Left lung (tissue), 10 donors: ENCODE results near the gene LDB2. TPM values are rescaled to one million over a fixed set of nuclear protein-coding genes. Genes with fewer than 3 reads are reported as not detected.

Experiments used
- ATAC-seq: fragments of 200-7000 bp; cut with Tn5 transposase; one replicate; pipeline ENCODE4 v1.9.1; 2020; ENCODE audit warnings: moderate library complexity
- DNase-seq, 4 donors: peaks; one replicate each; pipeline ENCODE4 v3.0.0-alpha.2; 2013 to 2020
- H3K27ac ChIP-seq, 2 donors: fragments of 200-600 bp; sonication (generic) in 1 of 2; one replicate each; pipeline versions ENCODE4 v1.5.0 to v1.8.0; 2020 to 2021
- H3K27me3 ChIP-seq, 2 donors: fragments of 200-600 bp; sonication (generic) in 1 of 2; one replicate each; pipeline versions ENCODE4 v1.5.0 to v1.8.0; 2020 to 2021
- H3K36me3 ChIP-seq, 2 donors: fragments of 200-600 bp; sonication (generic) in 1 of 2; one replicate each; pipeline versions ENCODE4 v1.5.0 to v1.8.0; 2020 to 2021
- H3K4me1 ChIP-seq, 2 donors: fragments of 200-600 bp; one replicate each; pipeline ENCODE4 v1.8.0; 2021
- H3K4me3 ChIP-seq, 2 donors: fragments of 200-600 bp; sonication (generic) in 1 of 2; one replicate each; pipeline versions ENCODE4 v1.5.0 to v1.8.0; 2020 to 2021; ENCODE audit warnings: mild to moderate bottlenecking in 1 of 2
- H3K9me3 ChIP-seq, 2 donors: fragments of 200-600 bp; sonication (generic) in 1 of 2; one replicate each; pipeline versions ENCODE4 v1.5.0 to v1.8.0; 2020 to 2021
- intact Hi-C, 2 donors: fragments of 100-400 bp; cut with DNase I; formaldehyde crosslinking; loops; one replicate each; pipeline versions ENCODE4 v1.11.2 to v1.14.2; 2022
- polyA plus RNA-seq, 6 donors: library from polyadenylated mRNA; unstranded; fragments of 120-200 nt; gene quantifications; one replicate each; pipeline ENCODE4 v1.2.1, GENCODE V29; 2013; ENCODE audit not compliant: insufficient read length in 6 of 6
- total RNA-seq, 2 donors: library from RNA; stranded (reverse); fragmentation: NEBNext Ultra II Directional; extraction: Animal tissue kit (Norgen Biotek cat#: 25700); gene quantifications; one replicate each; pipeline ENCODE4 v1.2.1, GENCODE V29; 2021
- TF ChIP-seq, protein P1 (sequence below), 2 donors: fragments of 200-600 bp; sonication (generic) in 1 of 2; IDR thresholded peaks; one replicate each; pipeline versions ENCODE4 v1.5.0 to v1.8.0; 2021; ENCODE audit warnings: antibody characterized with exemption in 2 of 2
- donor health status: DM: no; HTN: yes; CAD: no.
- donor health status: DM: no; HTN: no; CAD: no.

LDB2 gene
- total and polyA plus RNA-seq, 8 donors = 37.7 to 97.0 (median 78.5) TPM

GRCh38 chr4:16887887-16888286 is 10.6 kb downstream of the LDB2 start:
- Histone ChIP-seq H3K4me3 (no peak overlapping the region), H3K27ac (no peak overlapping the region), H3K27me3 (no peaks in the 10 kb centered on the region), H3K9me3 (no peaks in the 10 kb centered on the region), H3K36me3 (no peaks in the 10 kb centered on the region), H3K4me1 (peaks cover 0 to 13% of the 10 kb centered on the region in 2 donors)
- ATAC-seq (no peak), DNase-seq (no peak)
- TF ChIP-seq, protein P1, sequence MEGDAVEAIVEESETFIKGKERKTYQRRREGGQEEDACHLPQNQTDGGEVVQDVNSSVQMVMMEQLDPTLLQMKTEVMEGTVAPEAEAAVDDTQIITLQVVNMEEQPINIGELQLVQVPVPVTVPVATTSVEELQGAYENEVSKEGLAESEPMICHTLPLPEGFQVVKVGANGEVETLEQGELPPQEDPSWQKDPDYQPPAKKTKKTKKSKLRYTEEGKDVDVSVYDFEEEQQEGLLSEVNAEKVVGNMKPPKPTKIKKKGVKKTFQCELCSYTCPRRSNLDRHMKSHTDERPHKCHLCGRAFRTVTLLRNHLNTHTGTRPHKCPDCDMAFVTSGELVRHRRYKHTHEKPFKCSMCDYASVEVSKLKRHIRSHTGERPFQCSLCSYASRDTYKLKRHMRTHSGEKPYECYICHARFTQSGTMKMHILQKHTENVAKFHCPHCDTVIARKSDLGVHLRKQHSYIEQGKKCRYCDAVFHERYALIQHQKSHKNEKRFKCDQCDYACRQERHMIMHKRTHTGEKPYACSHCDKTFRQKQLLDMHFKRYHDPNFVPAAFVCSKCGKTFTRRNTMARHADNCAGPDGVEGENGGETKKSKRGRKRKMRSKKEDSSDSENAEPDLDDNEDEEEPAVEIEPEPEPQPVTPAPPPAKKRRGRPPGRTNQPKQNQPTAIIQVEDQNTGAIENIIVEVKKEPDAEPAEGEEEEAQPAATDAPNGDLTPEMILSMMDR (IDR thresholded peaks at IDR 0.05) = no peak
- intact Hi-C loops = no loop called here

DNA sequence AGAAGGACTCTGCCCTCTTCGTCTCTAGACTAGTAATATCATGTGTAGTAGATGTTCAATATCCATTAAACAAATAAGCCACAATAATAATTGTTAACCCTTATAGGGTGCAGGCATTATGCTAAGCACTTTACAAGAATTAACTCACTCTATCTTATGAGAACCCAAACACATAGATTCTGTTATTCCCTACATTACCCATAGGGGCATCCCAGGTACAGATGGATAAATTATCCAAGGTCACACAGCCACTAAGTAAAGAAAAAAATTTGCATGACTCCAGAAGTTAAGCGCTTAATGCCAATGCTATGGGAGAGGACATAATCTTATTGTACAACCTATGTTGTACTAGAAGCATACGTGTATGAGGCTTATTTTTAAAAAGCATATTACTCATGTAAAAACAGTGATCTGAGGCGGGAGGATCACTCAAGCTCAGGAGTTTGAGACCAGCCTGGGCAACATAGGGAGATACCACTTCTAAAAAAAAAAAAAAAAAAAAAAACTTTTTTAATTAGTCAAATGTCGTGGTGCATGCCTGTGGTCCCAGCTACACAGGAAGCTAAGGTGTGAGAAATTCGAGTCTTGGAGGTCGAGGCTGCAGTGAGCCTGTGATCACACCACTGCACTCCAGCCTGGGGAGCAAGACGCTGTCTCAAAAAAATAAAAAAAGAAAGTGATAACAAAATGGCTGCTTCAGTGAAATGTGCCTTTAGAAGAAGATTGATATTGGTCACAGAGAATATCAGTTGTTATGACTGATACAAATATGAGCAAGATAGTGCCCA is 13.6 kb downstream of the LDB2 start:
- no peaks in the 10 kb centered on the region for H3K9me3 ChIP-seq
- no peaks in the 10 kb centered on the region for H3K27me3 ChIP-seq
- no peaks in the 10 kb centered on the region for H3K4me1 ChIP-seq
- no peak overlapping the region for H3K4me3 ChIP-seq
- TF ChIP-seq, protein P1 (IDR thresholded peaks at IDR 0.05) = no peak
- no peaks in the 10 kb centered on the region for H3K36me3 ChIP-seq
- ATAC-seq (no peak), DNase-seq (no peak)
- intact Hi-C loops = no loop called here
- H3K27ac ChIP-seq = no peak overlapping the region

DNA sequence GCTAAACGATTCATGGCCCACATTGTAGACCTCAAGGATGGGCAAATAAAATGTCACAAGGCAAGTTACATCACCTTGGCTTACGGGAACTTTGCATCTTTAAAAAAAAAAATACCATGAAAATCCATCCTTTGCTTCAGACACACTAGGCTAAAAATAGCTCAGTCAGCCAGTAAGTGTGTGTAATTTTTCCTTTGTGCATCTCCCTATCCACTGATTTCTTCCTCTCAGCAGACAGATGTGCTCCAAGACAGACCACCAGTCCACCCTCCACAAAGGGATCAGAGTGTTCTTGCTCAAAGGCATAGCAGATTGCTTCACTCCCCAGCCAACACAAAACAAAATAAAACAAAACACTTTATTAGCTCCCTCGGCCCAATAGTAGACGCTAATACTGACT is 14.6 kb downstream of the LDB2 start:
- ATAC-seq (no peak), DNase-seq (no peak)
- Histone ChIP-seq H3K4me1 (no peaks in the 10 kb centered on the region), H3K36me3 (no peaks in the 10 kb centered on the region), H3K27me3 (no peaks in the 10 kb centered on the region), H3K27ac (no peak overlapping the region), H3K4me3 (no peak overlapping the region), H3K9me3 (no peaks in the 10 kb centered on the region)
- TF ChIP-seq, protein P1 (IDR thresholded peaks at IDR 0.05) = no peak
- intact Hi-C loops = no loop called here

DNA sequence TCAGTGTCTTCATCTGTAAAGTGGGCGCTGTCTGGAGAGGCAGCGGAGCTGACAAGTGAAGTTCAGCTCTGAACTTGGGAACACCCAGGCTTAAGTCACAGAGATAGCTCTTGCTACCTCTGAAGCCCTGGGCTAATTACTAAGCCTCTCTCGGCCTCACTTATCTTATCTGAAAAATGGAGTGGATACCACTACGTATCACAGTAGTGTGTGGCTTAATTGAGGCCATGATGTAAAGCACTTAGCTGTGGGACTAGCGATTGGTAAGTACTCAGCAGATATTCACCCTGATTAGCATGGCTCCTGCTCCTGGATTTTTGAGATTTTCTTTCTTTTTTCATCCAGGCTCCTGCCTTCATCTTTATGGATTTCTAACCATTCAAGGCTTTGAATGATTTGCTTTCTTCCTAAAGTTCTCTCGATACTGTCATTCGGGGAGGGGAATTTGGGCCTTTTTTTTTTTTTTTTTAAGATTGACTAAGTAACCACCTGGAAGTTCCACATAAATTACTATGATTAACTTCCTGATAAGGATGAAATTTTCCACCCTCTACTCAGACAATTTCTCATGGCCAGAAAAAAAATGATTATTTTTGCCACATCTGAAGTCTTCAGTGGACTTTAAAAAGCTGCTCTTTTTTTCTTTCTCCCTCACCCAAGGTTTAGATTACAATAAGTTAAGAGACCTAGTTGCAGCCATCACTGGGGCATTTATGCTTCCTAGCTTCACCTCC is 17.1 kb downstream of the LDB2 start:
- Histone ChIP-seq H3K9me3 (no peaks in the 10 kb centered on the region), H3K4me3 (no peak overlapping the region), H3K27ac (no peak overlapping the region), H3K36me3 (no peaks in the 10 kb centered on the region), H3K4me1 (no peaks in the 10 kb centered on the region), H3K27me3 (no peaks in the 10 kb centered on the region)
- no peak for ATAC-seq
- intact Hi-C loops = no loop called here
- DNase-seq = no peak
- TF ChIP-seq, protein P1 (IDR thresholded peaks at IDR 0.05) = no peak

DNA sequence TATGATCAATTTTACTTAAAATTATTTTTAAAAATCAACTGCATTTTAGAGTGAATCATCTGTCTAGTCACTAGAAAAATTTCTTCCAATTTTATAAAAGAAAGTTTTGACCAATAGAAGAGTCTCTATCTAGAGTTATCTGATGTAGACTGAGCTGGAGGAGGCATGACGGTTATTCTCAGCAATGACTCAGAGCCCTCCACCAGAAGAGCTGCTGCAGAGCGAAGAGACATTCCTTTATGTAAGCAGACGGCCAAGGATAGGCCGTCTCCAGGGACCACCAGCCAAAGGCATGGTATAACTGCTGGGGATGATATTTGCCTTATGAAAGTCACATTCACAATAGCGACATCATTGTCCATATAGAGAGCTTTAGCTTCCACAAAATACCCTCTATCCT is 23.0 kb downstream of the LDB2 start:
- Histone ChIP-seq H3K27me3 (no peaks in the 10 kb centered on the region), H3K4me3 (no peak overlapping the region), H3K9me3 (no peaks in the 10 kb centered on the region), H3K27ac (no peak overlapping the region), H3K36me3 (no peaks in the 10 kb centered on the region), H3K4me1 (no peaks in the 10 kb centered on the region)
- DNase-seq (no peak), ATAC-seq (peak; percentile 51)
- intact Hi-C loops = no loop called here
- TF ChIP-seq, protein P1 (IDR thresholded peaks at IDR 0.05) = no peak
